ENCODE results near the gene OR4K17. TPM values are rescaled to one million over a fixed set of nuclear protein-coding genes. Genes with fewer than 3 reads are reported as not detected.

OR4K17 gene
- total RNA-seq, 1 donor from 2014 or later, result not detected

Other genes starting within 250 kb of the OR4K17 start
- gene OR4K2, start 235.6 kb upstream of the OR4K17 start, total RNA-seq, result not detected
- not detected for gene OR4K5, start 190.1 kb upstream of the OR4K17 start, total RNA-seq
- gene OR4K1, start 179.8 kb upstream of the OR4K17 start, total RNA-seq, result not detected
- not detected for gene OR4K15, start 135.1 kb upstream of the OR4K17 start, total RNA-seq
- not detected for gene OR4Q2, start 108.6 kb upstream of the OR4K17 start, total RNA-seq
- not detected for gene OR4K14, start 91.4 kb upstream of the OR4K17 start, total RNA-seq
- not detected for gene OR4K13, start 74.7 kb upstream of the OR4K17 start, total RNA-seq
- gene OR4L1, start 50.7 kb upstream of the OR4K17 start, total RNA-seq, result not detected
- gene OR4N5, start 28.1 kb downstream of the OR4K17 start, total RNA-seq, result not detected
- gene OR11G2, start 80.2 kb downstream of the OR4K17 start, total RNA-seq, result not detected
- gene OR11H6, start 113.0 kb downstream of the OR4K17 start, total RNA-seq, result not detected
- not detected for gene OR11H7, start 118.2 kb downstream of the OR4K17 start, total RNA-seq
- gene OR11H4, start 128.5 kb downstream of the OR4K17 start, total RNA-seq, result not detected
- 12.0 TPM for gene TTC5, start 195.2 kb downstream of the OR4K17 start, total RNA-seq
- 53.9 TPM for gene CCNB1IP1, start 222.5 kb downstream of the OR4K17 start, total RNA-seq
- 15.6 TPM for gene PARP2, start 232.9 kb downstream of the OR4K17 start, total RNA-seq